NOMO-1 (cell line): ENCODE results near the gene SAMHD1.
A peak's percentile ranks its signal among the peaks of the same experiment; 100 is the strongest.
"Not testable (repeated sequence)": the region's sequence is repeated elsewhere in the genome, so short reads cannot be mapped to it uniquely, and the experiment has no call there.

Experiments
- DNase-seq, 2 experiments: peaks; one replicate each; lab custom pipeline; 2025; ENCODE audit not compliant: unreplicated experiment in 2 of 2; lab: John Stamatoyannopoulos, UW

Gene SAMHD1

DNA sequence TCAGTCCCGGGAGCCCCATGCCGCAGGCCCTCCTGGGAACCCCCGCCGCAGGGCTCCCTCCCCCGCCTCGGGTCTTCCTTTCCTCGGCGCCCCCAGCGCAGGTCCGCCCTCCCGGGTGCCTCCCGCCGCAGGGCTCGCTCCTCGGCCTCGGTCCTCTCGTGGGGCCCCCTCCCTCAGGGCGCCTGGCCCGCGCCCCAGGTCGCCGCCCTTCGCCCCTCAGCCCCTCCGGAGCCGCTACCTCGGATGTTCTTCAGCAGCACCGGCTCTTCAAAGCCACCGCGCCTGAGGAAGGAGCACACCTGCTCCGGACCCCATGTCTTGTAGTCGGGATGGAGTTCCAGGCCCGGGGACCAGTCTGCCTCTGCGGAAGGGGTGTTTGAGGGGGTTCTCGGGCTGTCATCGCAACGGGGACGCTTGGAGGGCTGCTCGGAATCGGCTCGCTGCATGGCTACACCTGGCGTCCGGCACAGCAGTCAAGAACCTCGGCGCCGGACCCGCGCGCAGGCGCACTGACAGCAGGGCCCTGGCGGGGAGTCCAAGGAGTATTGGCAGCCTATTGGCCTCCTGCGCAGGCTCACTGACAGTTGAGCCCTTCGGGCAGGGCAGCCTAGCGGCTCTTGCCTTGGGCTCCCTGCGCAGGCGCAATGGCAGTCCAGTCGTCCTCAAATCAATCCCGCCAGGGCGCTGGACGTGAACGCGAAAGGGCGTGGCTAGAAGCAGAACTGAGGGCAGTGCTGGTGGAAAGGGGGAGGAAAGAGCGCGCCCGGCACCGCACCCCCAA is at the start of gene SAMHD1:
SAMHD1 (minus strand) TSS at position 511 of the 781 bp plus-strand sequence; CDS start at position 446, 65 bp downstream.
- peak; percentile 95 to 97 for DNase-seq

- DNase-seq = not testable (repeated sequence)
Observed at GRCh38 chr20:37000171-37000570, 48.7 kb upstream of the SAMHD1 start.

DNA sequence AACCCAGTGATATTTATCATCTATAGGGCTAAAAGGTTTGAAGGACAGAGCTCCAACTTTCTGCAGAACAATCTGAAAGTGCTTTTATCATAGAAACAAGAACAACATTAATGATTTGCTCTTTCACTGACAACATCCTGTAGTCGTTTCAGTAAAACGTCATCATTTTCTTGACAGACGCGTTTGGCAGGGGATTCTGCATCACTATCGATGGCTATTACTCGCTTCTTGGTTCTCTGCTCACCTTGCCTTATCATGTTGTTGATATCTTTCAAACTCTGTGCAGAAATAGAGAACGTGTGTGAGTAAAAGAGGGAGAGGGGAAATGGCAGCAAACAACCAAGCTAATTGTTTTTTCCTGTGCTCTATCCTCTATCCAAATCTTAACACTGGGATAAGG is 47.1 kb upstream of the SAMHD1 start:
- DNase-seq = no peak

DNA sequence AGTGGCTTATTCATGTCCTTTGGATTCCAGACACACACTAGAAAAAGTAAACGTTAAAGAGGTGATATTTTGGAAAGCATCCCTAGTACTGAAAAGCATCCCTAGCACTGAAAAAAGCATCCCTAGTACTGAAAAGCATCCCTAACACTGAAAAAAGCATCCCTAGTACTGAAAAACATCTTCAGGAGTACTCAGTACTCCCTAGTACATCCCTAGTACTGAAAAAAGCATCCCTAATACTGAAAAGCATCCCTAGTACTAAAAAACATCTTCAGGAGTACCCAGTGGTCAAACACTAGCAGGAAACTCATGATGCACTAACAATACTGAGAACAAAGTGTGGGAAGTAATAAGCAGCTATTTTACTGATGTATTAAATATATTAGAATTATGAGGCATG is 45.6 kb upstream of the SAMHD1 start:
- no peak for DNase-seq

GRCh38 chr20:36994221-36994620 is 42.7 kb upstream of the SAMHD1 start:
- not testable (repeated sequence) for DNase-seq

- DNase-seq = no peak
Observed at GRCh38 chr20:36992802-36993334, 41.4 kb upstream of the SAMHD1 start.

GRCh38 chr20:36991703-36992102 is 40.2 kb upstream of the SAMHD1 start:
- DNase-seq = peak; percentile 17 to 24

DNA sequence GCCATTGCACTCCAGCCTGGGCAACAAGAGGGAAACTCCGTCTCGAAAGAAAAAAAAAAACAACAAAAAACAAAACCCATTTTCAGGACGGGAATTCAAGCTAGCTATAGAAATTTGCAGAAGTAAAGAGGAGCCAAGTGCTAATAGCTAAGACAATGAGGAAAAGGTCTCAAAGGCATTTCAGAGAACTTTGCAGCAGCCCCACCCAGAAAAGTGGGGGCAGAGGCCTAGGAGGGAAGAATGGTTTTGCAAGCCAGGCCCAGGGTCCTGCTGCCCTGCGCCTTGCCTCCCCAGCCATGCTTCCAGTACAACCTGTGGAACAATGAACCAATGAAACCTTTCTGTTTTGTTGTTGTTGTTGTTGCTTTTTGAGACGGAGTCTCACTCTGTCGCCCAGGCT is 38.3 kb upstream of the SAMHD1 start:
- DNase-seq = peak; percentile 81 to 82

GRCh38 chr20:36988494-36988966 is 37.0 kb upstream of the SAMHD1 start:
- peak; percentile 65 to 83 for DNase-seq

DNA sequence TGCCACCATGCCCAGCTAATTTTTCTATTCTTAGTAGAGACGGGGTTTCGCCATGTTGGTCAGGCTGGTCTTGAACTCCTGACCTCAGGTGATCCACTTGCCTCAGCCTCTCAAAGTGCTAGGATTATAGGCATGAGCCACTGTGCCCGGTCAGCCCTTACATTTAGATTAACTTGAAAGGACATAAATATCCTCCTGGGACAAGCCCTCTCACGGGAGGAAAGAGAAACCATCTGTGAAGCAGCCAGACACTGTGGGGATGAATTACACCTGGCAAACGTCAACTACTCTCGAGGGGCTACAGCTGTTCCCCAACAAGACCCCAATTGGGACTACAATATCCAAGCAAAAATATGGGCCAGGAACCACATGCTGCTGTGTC is 32.7 kb upstream of the SAMHD1 start:
- DNase-seq = no peak

- DNase-seq = peak; percentile 19 to 50
Observed at GRCh38 chr20:36975099-36975818, 23.8 kb upstream of the SAMHD1 start.

DNA sequence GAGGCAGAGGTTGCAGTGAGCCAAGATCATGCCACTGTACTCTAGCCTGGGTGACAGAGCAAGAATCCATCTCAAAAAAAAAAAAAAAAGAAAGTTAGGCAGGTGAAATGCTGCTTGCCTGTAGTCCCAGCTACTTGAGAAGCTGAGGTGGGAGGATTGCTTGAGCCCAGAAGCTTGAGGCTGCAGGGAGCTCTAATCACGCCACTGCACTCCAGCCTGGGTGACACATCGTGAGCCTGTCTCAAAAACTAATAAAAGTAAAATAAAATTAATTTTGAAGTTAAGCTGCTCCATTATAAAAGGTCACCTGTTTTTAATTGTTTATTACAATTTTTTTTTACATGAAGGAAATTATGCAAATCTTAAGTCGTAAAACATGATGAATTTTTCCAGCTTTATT is 23.2 kb upstream of the SAMHD1 start:
- no peak for DNase-seq

DNA sequence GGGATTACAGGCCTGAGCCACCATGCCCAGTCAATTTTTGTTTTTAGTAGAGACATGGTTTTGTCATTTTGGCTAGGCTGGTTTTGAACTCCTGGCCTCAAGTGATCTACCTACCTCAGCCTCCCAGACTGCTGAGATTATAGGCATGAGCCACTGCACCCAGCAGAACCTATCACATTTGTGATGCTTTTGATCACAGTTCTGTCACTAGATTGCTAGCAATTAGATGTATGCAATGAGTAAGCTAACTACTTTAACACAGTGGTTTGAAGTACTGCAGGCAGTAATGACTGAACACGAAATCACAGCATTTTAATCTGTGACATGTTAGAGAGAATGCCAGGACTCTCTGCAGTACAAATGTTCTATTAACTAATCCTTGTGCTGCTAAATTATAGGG is 19.6 kb upstream of the SAMHD1 start:
- DNase-seq = no peak

DNA sequence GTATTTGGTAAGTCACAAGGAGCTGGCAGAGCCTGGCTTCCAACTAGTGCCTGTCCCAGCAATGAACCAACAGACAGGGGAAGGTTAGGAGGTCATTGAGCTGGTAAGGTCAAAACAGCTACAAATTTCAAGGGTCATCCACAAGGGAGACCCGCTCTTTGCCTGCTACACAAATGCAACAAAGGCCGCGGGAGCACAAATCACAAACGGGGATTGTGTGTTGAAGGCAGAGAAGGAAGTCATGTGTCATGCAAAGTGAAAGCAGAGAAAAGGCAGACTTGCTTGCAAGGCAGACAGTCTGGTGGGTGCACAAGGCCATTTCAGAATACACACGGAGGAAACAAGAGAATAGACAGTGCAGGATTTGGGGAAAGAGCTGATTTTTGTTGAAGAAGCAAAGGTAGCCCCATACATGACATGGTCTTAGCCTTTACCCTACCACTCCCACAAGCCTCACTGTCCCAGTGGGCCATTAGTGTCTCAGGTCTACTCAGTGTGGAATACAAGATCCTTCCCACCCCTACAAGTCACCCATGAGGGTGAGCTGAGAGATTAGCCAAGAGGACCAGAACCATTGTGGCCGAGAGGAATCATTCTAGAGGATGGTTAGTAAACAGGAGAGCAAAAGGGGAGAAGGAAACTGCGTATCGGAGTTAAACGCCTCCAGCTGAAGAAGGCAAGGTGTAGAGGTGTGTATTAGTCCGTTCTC is 18.1 kb upstream of the SAMHD1 start:
- DNase-seq = peak; percentile 5 to 22

- peak in 1 of 2 experiments; percentile 24 for DNase-seq
Observed at GRCh38 chr20:36969051-36969450, 17.5 kb upstream of the SAMHD1 start.

- no peak for DNase-seq
Observed at GRCh38 chr20:36967636-36968035, 16.1 kb upstream of the SAMHD1 start.

DNA sequence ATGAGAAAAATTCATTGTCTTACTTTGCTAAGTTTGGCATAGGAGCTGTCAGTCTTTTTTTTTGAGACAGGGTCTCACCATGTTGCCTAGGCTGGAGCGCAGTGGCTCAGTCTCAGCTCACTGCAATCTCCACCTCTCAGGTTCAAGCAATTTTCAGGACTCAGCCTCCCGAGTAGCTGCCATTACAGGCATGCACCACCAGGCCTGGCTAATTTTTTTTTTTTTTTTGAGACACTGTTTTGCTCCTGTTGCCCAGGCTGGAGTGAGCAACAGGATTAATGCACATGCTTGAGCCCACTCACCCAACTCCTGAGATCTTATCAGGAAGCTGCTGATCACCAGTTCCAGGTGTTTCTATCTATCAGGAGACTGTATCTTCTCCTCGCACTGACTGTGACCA is 15.5 kb upstream of the SAMHD1 start:
- DNase-seq = not testable (repeated sequence)

- not testable (repeated sequence) for DNase-seq
Observed at GRCh38 chr20:36962354-36962941, 10.9 kb upstream of the SAMHD1 start.

- no peak for DNase-seq
Observed at GRCh38 chr20:36959242-36959641, 7.7 kb upstream of the SAMHD1 start.

DNA sequence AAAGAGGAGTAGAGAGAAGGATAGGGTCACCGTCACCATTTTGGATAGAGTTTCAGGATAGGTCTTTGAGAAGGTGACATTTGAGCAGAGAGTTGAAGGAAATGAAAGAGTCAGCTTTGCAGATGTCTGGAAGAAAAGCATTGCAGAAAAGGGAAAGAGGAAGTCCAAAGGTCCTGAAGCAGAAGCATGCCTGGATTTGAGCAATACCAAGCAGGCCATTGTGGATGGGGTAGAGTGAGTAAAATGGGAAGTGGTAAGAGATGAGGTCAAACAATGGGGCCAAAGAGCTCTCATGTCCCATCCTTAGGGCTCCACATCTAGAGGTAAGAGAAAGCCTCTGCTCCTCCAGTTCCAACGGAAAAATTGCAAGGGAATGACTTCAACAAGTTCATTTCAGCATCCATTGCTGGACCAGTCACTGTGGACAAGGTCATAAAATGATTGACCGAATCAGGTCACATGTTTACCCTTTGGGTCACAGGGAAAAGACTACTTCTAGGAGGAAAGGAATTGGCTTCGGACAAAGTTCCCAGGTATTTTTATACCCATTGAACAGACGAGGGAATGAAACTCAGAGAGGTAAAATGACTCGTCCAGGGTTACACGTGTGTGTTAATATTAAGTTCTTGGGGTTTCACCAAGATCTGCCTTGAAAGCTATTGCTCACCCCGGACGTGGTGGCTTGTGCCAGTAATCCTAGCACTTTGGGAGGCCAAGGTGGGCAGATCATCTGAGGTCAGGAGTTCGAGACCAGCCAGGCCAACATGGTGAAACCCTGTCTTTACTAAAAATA is 6.6 kb upstream of the SAMHD1 start:
- peak; percentile 90 to 99 for DNase-seq
